NT2/D1 (cell line): ENCODE results near the gene ATOSA.

ENCODE experiments used
- DNase-seq: peaks from one replicate; pipeline ENCODE4 v3.0.0-alpha.2; 2011; ENCODE audit warnings: low read depth, low spot score
- H3K27me3 ChIP-seq: 2 replicates; pipeline ENCODE4 v1.6.0; 2011; ENCODE audit warnings: mild to moderate bottlenecking; ENCODE audit not compliant: insufficient read length, insufficient read depth
- H3K36me3 ChIP-seq: 2 replicates; pipeline ENCODE4 v1.6.1; 2011; ENCODE audit warnings: mild to moderate bottlenecking, low read length, mixed read lengths; ENCODE audit not compliant: insufficient read depth, insufficient read length
- H3K4me1 ChIP-seq: 2 replicates; pipeline ENCODE4 v1.5.1; 2011; ENCODE audit not compliant: insufficient read depth, insufficient read length
- H3K4me3 ChIP-seq: 2 replicates; pipeline ENCODE4 v1.5.1; 2011; ENCODE audit warnings: low read depth; ENCODE audit not compliant: insufficient read length
- H3K9ac ChIP-seq: 2 replicates; pipeline ENCODE4 v1.6.0; 2011; ENCODE audit warnings: low read depth; ENCODE audit not compliant: insufficient read length
- H3K9me3 ChIP-seq: 2 replicates; pipeline ENCODE4 v1.5.1; 2011; ENCODE audit warnings: mild to moderate bottlenecking, low read length; ENCODE audit not compliant: insufficient read depth
- SUZ12 ChIP-seq: IDR thresholded peaks from 2 replicates; pipeline ENCODE4 v1.6.1; 2011; ENCODE audit not compliant: insufficient read length, insufficient read depth; ENCODE audit errors: extremely low read depth
- YY1 ChIP-seq: IDR thresholded peaks from 2 replicates; pipeline ENCODE4 v1.6.1; 2011; ENCODE audit not compliant: insufficient read length, insufficient read depth
- ZNF274 ChIP-seq: IDR thresholded peaks from 2 replicates; pipeline ENCODE4 v1.6.1; 2011; ENCODE audit warnings: mild to moderate bottlenecking, low read depth, low read length

ATOSA gene

GRCh38 chr15:52674831-52675230, 4.4 kb downstream of the ATOSA start:
- no peak overlapping the region for H3K9ac ChIP-seq
- no peak overlapping the region for H3K4me3 ChIP-seq
- TF ChIP-seq SUZ12 (no peak), YY1 (no peak), ZNF274 (no peak)
- no peaks in the 10 kb centered on the region for H3K9me3 ChIP-seq
- H3K27me3 ChIP-seq = no peaks in the 10 kb centered on the region
- no peaks in the 10 kb centered on the region for H3K36me3 ChIP-seq
- no peak for DNase-seq
- no peaks in the 10 kb centered on the region for H3K4me1 ChIP-seq

GRCh38 chr15:52673734-52674133, 5.5 kb downstream of the ATOSA start:
- no peaks in the 10 kb centered on the region for H3K36me3 ChIP-seq
- no peak overlapping the region for H3K4me3 ChIP-seq
- H3K9me3 ChIP-seq = no peaks in the 10 kb centered on the region
- no peak for TF ChIP-seq SUZ12
- no peak for TF ChIP-seq YY1
- no peak for TF ChIP-seq ZNF274
- no peak for DNase-seq
- H3K4me1 ChIP-seq = no peaks in the 10 kb centered on the region
- no peaks in the 10 kb centered on the region for H3K27me3 ChIP-seq
- H3K9ac ChIP-seq = no peak overlapping the region

- H3K9ac ChIP-seq = no peak overlapping the region
- no peaks in the 10 kb centered on the region for H3K9me3 ChIP-seq
- TF ChIP-seq ZNF274 (no peak), YY1 (no peak), SUZ12 (no peak)
- no peak for DNase-seq
- H3K4me3 ChIP-seq = no peak overlapping the region
- no peaks in the 10 kb centered on the region for H3K36me3 ChIP-seq
- H3K27me3 ChIP-seq = no peaks in the 10 kb centered on the region
- H3K4me1 ChIP-seq = no peaks in the 10 kb centered on the region
These were observed 5.9 kb downstream of the ATOSA start for GRCh38 chr15:52673312-52673711.

GRCh38 chr15:52672661-52673060, 6.5 kb downstream of the ATOSA start:
- H3K9me3 ChIP-seq = no peaks in the 10 kb centered on the region
- H3K27me3 ChIP-seq = no peaks in the 10 kb centered on the region
- H3K9ac ChIP-seq = no peak overlapping the region
- no peaks in the 10 kb centered on the region for H3K4me1 ChIP-seq
- no peak for DNase-seq
- no peaks in the 10 kb centered on the region for H3K36me3 ChIP-seq
- TF ChIP-seq ZNF274 = no peak
- TF ChIP-seq SUZ12 = no peak
- no peak for TF ChIP-seq YY1
- no peak overlapping the region for H3K4me3 ChIP-seq

GRCh38 chr15:52670087-52670486, 9.1 kb downstream of the ATOSA start:
- TF ChIP-seq YY1 (no peak), SUZ12 (no peak), ZNF274 (no peak)
- H3K9ac ChIP-seq = no peak overlapping the region
- no peak overlapping the region for H3K4me3 ChIP-seq
- no peaks in the 10 kb centered on the region for H3K36me3 ChIP-seq
- H3K4me1 ChIP-seq = no peaks in the 10 kb centered on the region
- no peak for DNase-seq
- no peaks in the 10 kb centered on the region for H3K9me3 ChIP-seq
- no peaks in the 10 kb centered on the region for H3K27me3 ChIP-seq

GRCh38 chr15:52668133-52668532, 11.1 kb downstream of the ATOSA start:
- Histone ChIP-seq H3K9ac (no peak overlapping the region), H3K27me3 (no peaks in the 10 kb centered on the region), H3K36me3 (no peaks in the 10 kb centered on the region), H3K4me1 (no peaks in the 10 kb centered on the region), H3K9me3 (no peaks in the 10 kb centered on the region), H3K4me3 (no peak overlapping the region)
- TF ChIP-seq YY1 = no peak
- no peak for TF ChIP-seq SUZ12
- TF ChIP-seq ZNF274 = no peak
- DNase-seq = no peak

GRCh38 chr15:52667597-52667996, 11.6 kb downstream of the ATOSA start:
- no peak for DNase-seq
- Histone ChIP-seq H3K27me3 (no peaks in the 10 kb centered on the region), H3K9me3 (no peaks in the 10 kb centered on the region), H3K9ac (no peak overlapping the region), H3K4me1 (no peaks in the 10 kb centered on the region), H3K36me3 (no peaks in the 10 kb centered on the region), H3K4me3 (no peak overlapping the region)
- TF ChIP-seq SUZ12 (no peak), YY1 (no peak)
